ENCODE results near the gene CCDC12. TPM values are rescaled to one million over a fixed set of nuclear protein-coding genes. Genes with fewer than 3 reads are reported as not detected.
A peak's percentile ranks its signal among the peaks of the same experiment; 100 is the strongest.

Gene CCDC12
- total RNA-seq, 1 experiment from 2014 or later: 47.3 TPM

DNA sequence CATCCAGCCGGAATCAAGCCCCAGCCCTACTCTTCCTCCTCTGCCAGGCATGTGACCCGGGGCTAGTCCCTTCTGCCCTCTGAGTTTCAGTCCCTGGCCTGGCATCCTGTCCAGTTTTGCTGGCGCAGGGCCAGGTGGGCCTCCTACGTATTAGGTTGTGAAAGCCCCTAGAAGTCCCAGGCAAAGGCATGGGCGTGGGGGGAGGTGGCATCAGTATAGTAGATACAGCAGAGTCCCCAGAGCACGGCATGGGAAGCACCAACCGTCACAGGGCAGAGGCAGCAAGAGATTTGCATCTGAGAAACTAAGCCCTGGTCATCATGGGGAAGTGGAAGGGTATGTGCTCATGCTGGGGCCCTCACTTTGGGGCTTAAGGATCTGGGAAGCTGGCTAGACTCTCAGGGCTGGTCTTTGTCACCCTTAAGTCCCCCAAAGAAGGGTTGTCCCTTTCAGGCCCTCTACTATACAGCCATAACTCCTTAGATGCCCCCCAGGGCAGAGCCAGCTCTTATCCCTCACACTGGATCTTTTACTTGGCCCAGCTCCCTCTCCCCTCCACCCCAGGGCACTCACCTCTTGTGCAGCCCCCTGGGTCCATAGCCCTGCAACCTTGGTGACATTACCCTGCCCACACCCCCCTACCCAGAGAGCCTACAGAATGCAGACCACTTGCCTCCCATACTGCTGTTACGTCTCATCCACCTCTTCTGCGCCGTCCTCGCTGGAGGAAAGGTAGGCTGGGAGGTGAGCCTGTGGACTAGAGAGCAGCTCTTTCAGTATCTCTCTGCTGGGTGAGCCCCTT lies 14.2 kb upstream of the CCDC12 start:
- TF ChIP-seq, protein P1, sequence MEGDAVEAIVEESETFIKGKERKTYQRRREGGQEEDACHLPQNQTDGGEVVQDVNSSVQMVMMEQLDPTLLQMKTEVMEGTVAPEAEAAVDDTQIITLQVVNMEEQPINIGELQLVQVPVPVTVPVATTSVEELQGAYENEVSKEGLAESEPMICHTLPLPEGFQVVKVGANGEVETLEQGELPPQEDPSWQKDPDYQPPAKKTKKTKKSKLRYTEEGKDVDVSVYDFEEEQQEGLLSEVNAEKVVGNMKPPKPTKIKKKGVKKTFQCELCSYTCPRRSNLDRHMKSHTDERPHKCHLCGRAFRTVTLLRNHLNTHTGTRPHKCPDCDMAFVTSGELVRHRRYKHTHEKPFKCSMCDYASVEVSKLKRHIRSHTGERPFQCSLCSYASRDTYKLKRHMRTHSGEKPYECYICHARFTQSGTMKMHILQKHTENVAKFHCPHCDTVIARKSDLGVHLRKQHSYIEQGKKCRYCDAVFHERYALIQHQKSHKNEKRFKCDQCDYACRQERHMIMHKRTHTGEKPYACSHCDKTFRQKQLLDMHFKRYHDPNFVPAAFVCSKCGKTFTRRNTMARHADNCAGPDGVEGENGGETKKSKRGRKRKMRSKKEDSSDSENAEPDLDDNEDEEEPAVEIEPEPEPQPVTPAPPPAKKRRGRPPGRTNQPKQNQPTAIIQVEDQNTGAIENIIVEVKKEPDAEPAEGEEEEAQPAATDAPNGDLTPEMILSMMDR (IDR thresholded peaks at IDR 0.05; ENCODE audit: unreplicated experiment): no peak
- no TSS peak for BruUV-seq (replicated peaks)
- CTCF ChIA-PET: interaction anchor here (1.0 kb wide), 1 partner anchor 9 kb away, joined by 4 read pairs; no protein-coding TSS in a partner anchor
- H3K36me3 Mint-ChIP-seq (ENCODE audit: insufficient read depth, unreplicated experiment): peaks cover 27% of the 10 kb centered on the region
- H3K4me1 Mint-ChIP-seq (ENCODE audit: low read depth, unreplicated experiment): peaks cover 9% of the 10 kb centered on the region
- H3K27me3 Mint-ChIP-seq (ENCODE audit: unreplicated experiment): no peaks in the 10 kb centered on the region
- DNase-seq: no peak
- intact Hi-C loops (cut with micrococcal nuclease; ENCODE audit: unreplicated experiment): no loop called here
- H3K4me3 Mint-ChIP-seq (ENCODE audit: low read depth, unreplicated experiment): no peak overlapping the region
- H3K9me3 Mint-ChIP-seq (ENCODE audit: low read depth, unreplicated experiment): no peaks in the 10 kb centered on the region
- H3K27ac Mint-ChIP-seq (ENCODE audit: unreplicated experiment): peak overlapping the region; percentile 47

DNA sequence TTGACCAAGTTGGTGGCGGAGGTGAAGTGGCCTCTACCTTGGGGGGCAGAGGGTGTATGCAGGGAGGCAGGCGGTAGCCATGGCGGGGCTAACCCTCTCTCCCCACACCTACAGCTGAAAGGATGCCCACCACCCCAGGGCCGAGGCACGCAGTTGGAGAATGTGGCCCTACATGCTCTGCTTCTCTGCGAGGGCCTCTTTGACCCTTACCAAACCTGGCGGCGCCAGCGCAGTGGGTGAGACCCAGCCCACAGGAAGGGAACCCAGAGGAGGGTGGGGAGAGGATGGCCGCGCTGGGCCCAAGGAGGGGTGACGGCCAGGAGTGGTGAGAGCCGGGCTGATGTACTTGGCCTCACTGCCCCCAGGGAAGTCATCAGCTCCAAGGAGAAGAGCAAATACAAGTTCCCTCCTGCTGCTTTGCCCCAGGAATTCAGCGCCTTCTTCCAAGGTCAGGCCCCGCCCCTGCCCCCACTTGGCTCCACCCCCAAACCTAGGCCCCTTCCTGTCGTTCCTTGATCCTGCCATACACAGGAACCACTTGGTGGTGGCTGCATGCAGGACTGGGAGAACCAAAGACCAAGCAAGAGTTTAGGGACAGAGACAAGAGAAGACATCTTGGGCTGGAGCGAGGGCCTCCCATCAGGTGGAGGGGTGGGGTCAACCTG lies 12.7 kb upstream of the CCDC12 start:
- CTCF ChIA-PET: no interaction called here
- Mint-ChIP-seq H3K4me1 (ENCODE audit: low read depth, unreplicated experiment) (peaks cover 16% of the 10 kb centered on the region), H3K27me3 (ENCODE audit: unreplicated experiment) (no peaks in the 10 kb centered on the region), H3K27ac (ENCODE audit: unreplicated experiment) (no peak overlapping the region), H3K4me3 (ENCODE audit: low read depth, unreplicated experiment) (no peak overlapping the region), H3K9me3 (ENCODE audit: low read depth, unreplicated experiment) (no peaks in the 10 kb centered on the region), H3K36me3 (ENCODE audit: insufficient read depth, unreplicated experiment) (peaks cover 29% of the 10 kb centered on the region)
- intact Hi-C loops (cut with micrococcal nuclease; ENCODE audit: unreplicated experiment): no loop called here
- TF ChIP-seq, protein P1 (IDR thresholded peaks at IDR 0.05; ENCODE audit: unreplicated experiment): no peak
- no peak for DNase-seq
- no TSS peak for BruUV-seq (replicated peaks)

DNA sequence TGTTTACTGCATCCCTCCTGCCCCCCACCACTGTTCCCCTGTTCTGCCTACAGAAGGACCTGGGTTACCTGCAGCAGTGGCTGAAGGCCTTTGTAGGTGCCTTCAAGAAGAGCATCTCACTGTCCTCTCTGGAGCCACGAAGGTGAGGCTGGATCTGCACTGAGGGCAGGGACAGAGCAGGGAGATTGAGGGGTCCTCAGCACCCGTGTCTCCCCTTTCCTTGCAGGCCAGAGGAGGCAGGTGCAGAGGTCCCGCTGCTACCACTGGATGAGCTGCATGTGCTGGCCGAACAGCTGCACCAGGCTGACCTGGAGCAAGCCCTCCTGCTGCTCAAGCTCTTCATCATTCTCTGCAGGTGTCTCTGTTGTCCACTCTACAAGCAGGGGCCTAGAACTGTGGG lies 12.1 kb upstream of the CCDC12 start:
- CTCF ChIA-PET: interaction anchor here (0.6 kb wide), 1 partner anchor 47 kb away, joined by 4 read pairs; no protein-coding TSS in a partner anchor
- H3K36me3 Mint-ChIP-seq (ENCODE audit: insufficient read depth, unreplicated experiment): peaks cover 29% of the 10 kb centered on the region
- H3K27ac Mint-ChIP-seq (ENCODE audit: unreplicated experiment): no peak overlapping the region
- TF ChIP-seq, protein P1 (IDR thresholded peaks at IDR 0.05; ENCODE audit: unreplicated experiment): no peak
- H3K4me1 Mint-ChIP-seq (ENCODE audit: low read depth, unreplicated experiment): peaks cover 16% of the 10 kb centered on the region
- intact Hi-C loops (cut with micrococcal nuclease; ENCODE audit: unreplicated experiment): no loop called here
- H3K27me3 Mint-ChIP-seq (ENCODE audit: unreplicated experiment): no peaks in the 10 kb centered on the region
- no peaks in the 10 kb centered on the region for H3K9me3 Mint-ChIP-seq (ENCODE audit: low read depth, unreplicated experiment)
- H3K4me3 Mint-ChIP-seq (ENCODE audit: low read depth, unreplicated experiment): no peak overlapping the region
- DNase-seq: no peak
- no TSS peak for BruUV-seq (replicated peaks)

DNA sequence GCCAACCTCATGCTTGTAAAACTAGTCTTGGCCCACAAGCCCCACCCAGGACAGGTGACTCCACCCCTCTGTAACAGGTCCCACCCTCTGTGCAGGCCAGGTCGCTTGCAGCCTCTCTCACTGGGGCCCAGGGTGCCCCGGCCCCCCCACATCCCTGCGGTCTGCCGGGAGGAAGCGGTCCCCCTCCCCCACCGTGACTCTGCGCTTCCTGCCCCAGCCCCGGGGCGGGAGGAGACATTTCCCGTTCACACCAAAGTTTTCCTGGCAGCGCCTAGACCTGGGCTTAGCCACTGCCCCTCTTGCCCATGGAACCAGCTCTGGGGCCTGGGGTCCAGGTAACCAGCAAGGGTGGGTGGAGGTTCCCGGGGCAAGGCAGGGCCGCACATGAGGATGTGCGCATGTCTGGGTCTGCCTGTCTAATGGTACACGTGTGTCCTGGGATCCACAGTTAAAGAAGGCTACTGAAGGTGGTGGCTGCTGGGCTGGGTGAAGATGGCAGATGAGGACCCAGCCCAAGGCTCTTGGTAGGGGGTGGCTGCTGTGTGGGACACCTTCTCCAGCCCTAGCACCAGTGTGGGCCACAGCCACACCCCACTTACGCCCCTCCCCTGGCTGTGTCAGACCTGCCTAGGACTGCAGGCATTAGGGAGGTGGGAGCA lies 11.3 kb upstream of the CCDC12 start:
- H3K27me3 Mint-ChIP-seq (ENCODE audit: unreplicated experiment): no peaks in the 10 kb centered on the region
- no peak overlapping the region for H3K4me3 Mint-ChIP-seq (ENCODE audit: low read depth, unreplicated experiment)
- BruUV-seq (replicated peaks): no TSS peak
- intact Hi-C loops (cut with micrococcal nuclease; ENCODE audit: unreplicated experiment): no loop called here
- H3K36me3 Mint-ChIP-seq (ENCODE audit: insufficient read depth, unreplicated experiment): peaks cover 37% of the 10 kb centered on the region
- H3K9me3 Mint-ChIP-seq (ENCODE audit: low read depth, unreplicated experiment): no peaks in the 10 kb centered on the region
- no peak overlapping the region for H3K27ac Mint-ChIP-seq (ENCODE audit: unreplicated experiment)
- CTCF ChIA-PET: interaction anchor here (1.4 kb wide), 1 partner anchor 57 kb away, joined by 3 read pairs; no protein-coding TSS in a partner anchor
- no peak for DNase-seq
- peaks cover 23% of the 10 kb centered on the region for H3K4me1 Mint-ChIP-seq (ENCODE audit: low read depth, unreplicated experiment)
- TF ChIP-seq, protein P1 (IDR thresholded peaks at IDR 0.05; ENCODE audit: unreplicated experiment): no peak

All from Calu3 (cell line).